HCT116 (cell line): ENCODE results near the gene ZNF239. TPM values are rescaled to one million over a fixed set of nuclear protein-coding genes. Genes with fewer than 3 reads are reported as not detected.

Experiments used
- ATAC-seq: fragments of 200-7000 bp; cut with Tn5 transposase; 2 replicates; pipeline ENCODE4 v1.9.1; 2020; ENCODE audit warnings: mild to moderate bottlenecking, moderate library complexity
- BruUV-seq: library from RNA; stranded (reverse); fragments of 400-500 nt; replicated peaks from 2 replicates; lab custom pipeline; 2021; lab: Mats Ljungman, UMichigan
- CTCF ChIA-PET: fragments of 300-600 bp; sonication (Branson Sonifier 250); formaldehyde crosslinking; loops from one replicate; lab custom pipeline; 2021; ENCODE audit warnings: antibody characterized with exemption; lab: Charles Lee
- POLR2A ChIA-PET: fragments of 300-600, 350-600 bp; sonication (Branson Sonifier 250); formaldehyde crosslinking; loops from one replicate; lab custom pipeline; 2021; ENCODE audit warnings: antibody characterized with exemption; lab: Charles Lee
- RAD21 ChIA-PET, 2 experiments: fragments of 300-600 bp; sonication (Branson Sonifier 250); formaldehyde crosslinking; loops; one replicate each; lab custom pipeline; 2023; ENCODE audit warnings: low total read pairs in 2 of 2; ENCODE audit not compliant: uncharacterized antibody in 2 of 2, unreplicated experiment in 2 of 2, low non-redundant PET in 1 of 2; lab: Charles Lee
- DNase-seq: peaks from one replicate; pipeline ENCODE4 v3.0.0-alpha.2; 2010; ENCODE audit warnings: low read depth, low spot score
- H2AFZ ChIP-seq: fragments of 200-600 bp; shearing (Covaris generic), sonication (generic); 2 replicates; pipeline ENCODE4 v1.6.1; 2017; ENCODE audit warnings: low read depth, mixed run types, mixed read lengths, antibody characterized with exemption, low read length; ENCODE audit not compliant: poor library complexity, severe bottlenecking
- H3K27ac ChIP-seq: 2 replicates; pipeline ENCODE4 v1.5.1; 2012; ENCODE audit warnings: low read depth, low read length
- H3K27me3 ChIP-seq: fragments of 200-600 bp; sonication (generic); 2 replicates; pipeline ENCODE4 v1.6.1; 2016; ENCODE audit warnings: mixed run types, low read length, mixed read lengths; ENCODE audit not compliant: insufficient read depth
- H3K36me3 ChIP-seq, 2 experiments: fragments of 200-500 bp in 1 of 2; fragments of 200-600 bp in 1 of 2; sonication (Bioruptor generic) in 1 of 2; sonication (generic) in 1 of 2; 2 replicates each; pipeline versions ENCODE4 v1.5.1 to v1.6.1; 2014 to 2016; ENCODE audit warnings: low read length in 2 of 2, inconsistent platforms in 1 of 2, mixed read lengths in 1 of 2, mixed run types in 1 of 2; ENCODE audit not compliant: insufficient read depth in 2 of 2, control insufficient read depth in 1 of 2
- H3K4me1 ChIP-seq, 2 experiments: fragments of 200-600 bp in 1 of 2; sonication (generic) in 1 of 2; 2 replicates each; pipeline versions ENCODE4 v1.5.1 to v1.6.1; 2012 to 2017; ENCODE audit warnings: low read length in 2 of 2, inconsistent platforms in 1 of 2, mild to moderate bottlenecking in 1 of 2, mixed read lengths in 1 of 2, mixed run types in 1 of 2, moderate library complexity in 1 of 2; ENCODE audit not compliant: insufficient read depth in 2 of 2, control insufficient read depth in 1 of 2
- H3K4me2 ChIP-seq: fragments of 200-600 bp; sonication (generic); 2 replicates; pipeline ENCODE4 v1.6.1; 2017; ENCODE audit warnings: mixed run types, low read length, mixed read lengths
- H3K4me3 ChIP-seq, 2 experiments: fragments of 200-600 bp in 1 of 2; sonication (generic) in 1 of 2; replicated peaks in 1 of 2; 2 replicates each; pipeline ENCODE4 v1.5.1; 2011 to 2016; ENCODE audit warnings: low read length in 2 of 2, control low read depth in 1 of 2, low read depth in 1 of 2, mild to moderate bottlenecking in 1 of 2, mixed read lengths in 1 of 2, mixed run types in 1 of 2
- H3K79me2 ChIP-seq: fragments of 200-600 bp; sonication (generic); 2 replicates; pipeline ENCODE4 v1.6.1; 2017; ENCODE audit warnings: mild to moderate bottlenecking, mixed run types, low read length, moderate library complexity, mixed read lengths; ENCODE audit not compliant: insufficient read depth
- H3K9ac ChIP-seq: fragments of 200-600 bp; sonication (generic); 2 replicates; pipeline ENCODE4 v1.6.1; 2016; ENCODE audit warnings: low read length, mixed read lengths
- H3K9me2 ChIP-seq: fragments of 200-600 bp; sonication (generic), shearing (Covaris generic); 2 replicates; pipeline ENCODE4 v1.6.1; 2017; ENCODE audit warnings: mixed run types, mild to moderate bottlenecking, moderate library complexity; ENCODE audit not compliant: insufficient read depth
- H3K9me3 ChIP-seq, 2 experiments: fragments of 200-500 bp in 1 of 2; fragments of 200-600 bp in 1 of 2; sonication (Bioruptor generic) in 1 of 2; sonication (generic) in 1 of 2; 2 replicates each; pipeline ENCODE4 v1.6.1; 2014 to 2017; ENCODE audit warnings: low read length in 2 of 2, mixed read lengths in 2 of 2, inconsistent platforms in 1 of 2, low read depth in 1 of 2, mild to moderate bottlenecking in 1 of 2, mixed run types in 1 of 2, moderate library complexity in 1 of 2; ENCODE audit not compliant: control insufficient read depth in 1 of 2, insufficient read depth in 1 of 2
- H4K20me1 ChIP-seq: fragments of 200-600 bp; sonication (generic), shearing (Covaris generic); 2 replicates; pipeline ENCODE4 v1.6.1; 2017; ENCODE audit warnings: mixed run types, mild to moderate bottlenecking, moderate library complexity; ENCODE audit not compliant: insufficient read depth
- CBX3 ChIP-seq: IDR thresholded peaks from 2 replicates; pipeline ENCODE4 v1.6.1; 2012; ENCODE audit warnings: low read depth
- EZH2 ChIP-seq: fragments of 200-600 bp; sonication (generic); IDR thresholded peaks from 2 replicates; pipeline ENCODE4 v1.6.1; 2017; ENCODE audit warnings: antibody characterized with exemption, mixed run types
- MAX ChIP-seq: IDR thresholded peaks from 2 replicates; pipeline ENCODE4 v1.6.1; 2012
- POLR2A ChIP-seq: IDR thresholded peaks from 2 replicates; pipeline ENCODE4 v1.7.0; 2011; ENCODE audit warnings: borderline replicate concordance; ENCODE audit not compliant: insufficient read depth, insufficient read length; ENCODE audit errors: extremely low read depth
- REST ChIP-seq: IDR thresholded peaks from 2 replicates; pipeline ENCODE4 v1.6.1; 2012; ENCODE audit warnings: low read depth
- SIN3A ChIP-seq: IDR thresholded peaks from 2 replicates; pipeline ENCODE4 v1.6.1; 2012; ENCODE audit warnings: low read depth
- SP1 ChIP-seq: IDR thresholded peaks from 2 replicates; pipeline ENCODE4 v1.6.1; 2012; ENCODE audit warnings: low read depth
- YY1 ChIP-seq: IDR thresholded peaks from 2 replicates; pipeline ENCODE4 v1.6.1; 2011; ENCODE audit warnings: low read length, low read depth, moderate library complexity, mild to moderate bottlenecking; ENCODE audit not compliant: insufficient replicate concordance; ENCODE audit errors: extremely low read depth
- ZNF274 ChIP-seq: fragments of 200-500 bp; sonication (Bioruptor generic); IDR thresholded peaks from 2 replicates; pipeline ENCODE4 v1.6.1; 2014; ENCODE audit warnings: mild to moderate bottlenecking, low read depth, low read length, inconsistent platforms
- intact Hi-C: fragments of 100-400 bp; cut with micrococcal nuclease; formaldehyde crosslinking; loops from 2 replicates; pipeline ENCODE4 v1.10.0; 2022
- total RNA-seq: library from RNA; stranded (reverse); gene quantifications from one replicate; pipeline ENCODE4 v1.2.1, GENCODE V29; 2021; ENCODE audit not compliant: unreplicated experiment

ZNF239 gene
- total RNA-seq, 1 experiment from 2014 or later = 4.4 TPM

GRCh38 chr10:43524434-43525247 lies 49.8 kb downstream of the ZNF239 start:
- Histone ChIP-seq H3K27me3 (no peaks in the 10 kb centered on the region), H3K9me3 (peaks cover 25 to 26% of the 10 kb centered on the region in 2 experiments; a peak in 3 of 4 replicates), H3K27ac (no peak overlapping the region), H3K4me3 (no peak overlapping the region), H2AFZ (no peak overlapping the region), H3K79me2 (no peaks in the 10 kb centered on the region), H4K20me1 (no peaks in the 10 kb centered on the region), H3K36me3 (no peaks in the 10 kb centered on the region), H3K4me1 (no peaks in the 10 kb centered on the region), H3K9ac (no peak overlapping the region), H3K9me2 (no peaks in the 10 kb centered on the region), H3K4me2 (no peak overlapping the region)
- intact Hi-C loops = no loop called here
- no TSS peak for BruUV-seq
- ATAC-seq (no peak), DNase-seq (no peak)
- ChIA-PET CTCF (no interaction called here), POLR2A (no interaction called here), RAD21 (no interaction called here)
- peak; percentile 99 for TF ChIP-seq ZNF274
- TF ChIP-seq SP1 = no peak
- TF ChIP-seq CBX3 = no peak
- no peak for TF ChIP-seq MAX
- TF ChIP-seq YY1 = no peak
- no peak for TF ChIP-seq SIN3A
- no peak for TF ChIP-seq EZH2
- TF ChIP-seq POLR2A = no peak
- no peak for TF ChIP-seq REST

Other genes starting within 250 kb of the ZNF239 start
- 0.71 TPM for gene FXYD4, start 203.0 kb downstream of the ZNF239 start, total RNA-seq
- 333 TPM for gene HNRNPF, start 165.4 kb downstream of the ZNF239 start, total RNA-seq
- 4.0 TPM for gene ZNF487, start 137.5 kb downstream of the ZNF239 start, total RNA-seq
- 5.8 TPM for gene ZNF485, start 31.8 kb upstream of the ZNF239 start, total RNA-seq
- 10.3 TPM for gene ZNF32, start 74.3 kb upstream of the ZNF239 start, total RNA-seq